Mesenchymal stem cell (in vitro differentiated cells and primary cell): ENCODE results near the gene RPL15.

Experiments
- DNase-seq: peaks from one replicate; pipeline ENCODE4 v3.0.0-alpha.2; 2013
- H2AFZ ChIP-seq: one replicate; pipeline ENCODE4 v1.6.1; 2013; ENCODE audit warnings: low read depth, mild to moderate bottlenecking, control low read depth, inconsistent platforms, low read length, moderate library complexity
- H2AK5ac ChIP-seq: 2 replicates; pipeline ENCODE4 v1.6.1; 2013; ENCODE audit warnings: low read length, moderate library complexity, mild to moderate bottlenecking, inconsistent platforms; ENCODE audit not compliant: severe bottlenecking
- H2BK120ac ChIP-seq: one replicate; pipeline ENCODE4 v1.6.1; 2013; ENCODE audit warnings: low read depth, mild to moderate bottlenecking, inconsistent platforms, low read length, moderate library complexity
- H2BK12ac ChIP-seq, 2 experiments: one replicate each; pipeline ENCODE4 v1.6.1; 2013; ENCODE audit warnings: inconsistent platforms in 2 of 2, low read length in 2 of 2, mild to moderate bottlenecking in 2 of 2, moderate library complexity in 2 of 2, control low read depth in 1 of 2
- H2BK15ac ChIP-seq: one replicate; pipeline ENCODE4 v1.6.1; 2013; ENCODE audit warnings: mild to moderate bottlenecking, low read depth, inconsistent platforms; ENCODE audit not compliant: poor library complexity, severe bottlenecking
- H2BK5ac ChIP-seq: 2 replicates; pipeline ENCODE4 v1.6.1; 2013; ENCODE audit warnings: low read depth, mild to moderate bottlenecking, low read length, control low read depth, inconsistent platforms; ENCODE audit not compliant: poor library complexity, severe bottlenecking
- H3K14ac ChIP-seq, 2 experiments: one replicate each; pipeline ENCODE4 v1.6.1; 2013; ENCODE audit warnings: inconsistent platforms in 2 of 2, low read length in 2 of 2, control low read depth in 1 of 2, mild to moderate bottlenecking in 1 of 2, moderate library complexity in 1 of 2
- H3K18ac ChIP-seq, 2 experiments: one replicate each; pipeline ENCODE4 v1.6.1; 2013; ENCODE audit warnings: inconsistent platforms in 2 of 2, low read length in 2 of 2, control low read depth in 1 of 2, low read depth in 1 of 2, mild to moderate bottlenecking in 1 of 2
- H3K23ac ChIP-seq, 2 experiments: one replicate each; pipeline ENCODE4 v1.6.1; 2013; ENCODE audit warnings: inconsistent platforms in 2 of 2, low read length in 2 of 2, mild to moderate bottlenecking in 2 of 2, moderate library complexity in 2 of 2, control low read depth in 1 of 2
- H3K27ac ChIP-seq: 2 replicates; pipeline ENCODE4 v1.5.1; 2013; ENCODE audit warnings: mild to moderate bottlenecking, moderate library complexity, low read length, control low read depth, inconsistent platforms; ENCODE audit not compliant: poor library complexity, severe bottlenecking
- H3K27me3 ChIP-seq, 2 experiments: 2 replicates each; pipeline versions ENCODE4 v1.6.1 to v1.7.0; 2013; ENCODE audit warnings: low read length in 2 of 2, mild to moderate bottlenecking in 2 of 2, moderate library complexity in 2 of 2, control low read depth in 1 of 2, inconsistent platforms in 1 of 2; ENCODE audit not compliant: control insufficient read depth in 1 of 2, insufficient read depth in 1 of 2
- H3K36me3 ChIP-seq, 2 experiments: 2 replicates each; pipeline versions ENCODE4 v1.6.1 to v1.7.0; 2013; ENCODE audit warnings: low read length in 2 of 2, control low read depth in 1 of 2, inconsistent platforms in 1 of 2, low read depth in 1 of 2, mild to moderate bottlenecking in 1 of 2; ENCODE audit not compliant: insufficient read depth in 2 of 2, control insufficient read depth in 1 of 2
- H3K4ac ChIP-seq, 2 experiments: one replicate each; pipeline ENCODE4 v1.6.1; 2013; ENCODE audit warnings: inconsistent platforms in 2 of 2, low read length in 2 of 2, mild to moderate bottlenecking in 2 of 2, moderate library complexity in 2 of 2, control low read depth in 1 of 2, low read depth in 1 of 2
- H3K4me1 ChIP-seq: 2 replicates; pipeline ENCODE4 v1.6.1; 2013; ENCODE audit warnings: low read depth, low read length, control low read depth; ENCODE audit not compliant: control insufficient read depth, insufficient read depth
- H3K4me2 ChIP-seq: 2 replicates; pipeline ENCODE4 v1.6.1; 2013; ENCODE audit warnings: low read length, mild to moderate bottlenecking, inconsistent platforms; ENCODE audit not compliant: poor library complexity, severe bottlenecking
- H3K4me3 ChIP-seq, 2 experiments: 2 replicates each; pipeline versions ENCODE4 v1.5.1 to v1.7.0; 2013; ENCODE audit warnings: low read length in 2 of 2, mild to moderate bottlenecking in 2 of 2, control low read depth in 1 of 2, low read depth in 1 of 2; ENCODE audit not compliant: insufficient read depth in 1 of 2
- H3K79me1 ChIP-seq: replicated peaks from 2 replicates; pipeline ENCODE4 v1.6.1; 2013; ENCODE audit warnings: mild to moderate bottlenecking, control low read depth, low read length, inconsistent platforms; ENCODE audit not compliant: poor library complexity, severe bottlenecking
- H3K9ac ChIP-seq: 2 replicates; pipeline ENCODE4 v1.7.0; 2013; ENCODE audit warnings: mild to moderate bottlenecking, low read length, moderate library complexity
- H3K9me3 ChIP-seq: 2 replicates; pipeline ENCODE4 v1.7.0; 2013; ENCODE audit warnings: mild to moderate bottlenecking, low read length; ENCODE audit not compliant: control insufficient read depth
- H4K8ac ChIP-seq: one replicate; pipeline ENCODE4 v1.6.1; 2013; ENCODE audit warnings: inconsistent platforms, mild to moderate bottlenecking, low read length, moderate library complexity
- H4K91ac ChIP-seq: one replicate; pipeline ENCODE4 v1.6.1; 2013; ENCODE audit warnings: mild to moderate bottlenecking, low read length, inconsistent platforms
- WGBS: methylation state at CpG from one replicate; pipeline ENCODE4 v1.1.7; 2013; ENCODE audit warnings: mixed read lengths; 5-methylcytosine and 5-hydroxymethylcytosine counted together

Gene RPL15

GRCh38 chr3:23934253-23934652, 17.3 kb downstream of the RPL15 start:
- Histone ChIP-seq H2BK15ac (no peak overlapping the region), H4K91ac (no peak overlapping the region), H4K8ac (no peak overlapping the region), H3K4ac (no peak overlapping the region), H3K4me1 (no peaks in the 10 kb centered on the region), H3K36me3 (no peaks in the 10 kb centered on the region), H3K23ac (no peak overlapping the region), H2BK120ac (no peak overlapping the region), H3K18ac (no peak overlapping the region), H2BK12ac (no peak overlapping the region), H3K27me3 (peaks cover 0 to 8% of the 10 kb centered on the region in 2 experiments), H3K9ac (peak overlapping the region; percentile 28), H3K9me3 (no peaks in the 10 kb centered on the region), H3K14ac (no peak overlapping the region), H3K79me1 (no peaks in the 10 kb centered on the region), H2AFZ (no peak overlapping the region), H2BK5ac (no peak overlapping the region), H2AK5ac (no peak overlapping the region), H3K27ac (no peak overlapping the region), H3K4me2 (no peak overlapping the region), H3K4me3 (no peak overlapping the region)
- DNase-seq: no peak
- 67% methylated on average over 4 of the region's 4 CpGs for WGBS

DNA sequence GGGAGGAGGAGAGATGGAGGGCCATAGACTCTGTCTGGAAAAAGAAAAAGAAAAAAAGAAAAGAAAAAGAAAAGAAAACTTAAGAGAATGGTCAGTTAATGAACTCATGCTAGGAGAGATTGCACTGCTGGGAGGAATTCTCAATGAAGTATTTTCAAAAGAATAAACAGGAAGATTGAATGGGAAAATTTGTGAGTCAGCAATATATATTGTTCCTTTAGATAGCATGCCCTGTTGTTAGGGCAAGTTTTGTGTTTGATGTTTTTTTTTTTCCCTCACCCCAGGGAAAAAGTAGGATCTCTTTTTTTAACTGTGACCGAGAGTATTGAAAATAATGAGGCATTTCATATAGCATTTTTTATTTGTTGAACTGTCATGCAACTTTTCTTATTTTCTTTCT, 20.4 kb downstream of the RPL15 start:
- H2BK120ac ChIP-seq: no peak overlapping the region
- H3K18ac ChIP-seq: no peak overlapping the region
- no peak overlapping the region for H3K4ac ChIP-seq
- WGBS: no CpG with 5 or more reads among the region's 1 CpG
- no peaks in the 10 kb centered on the region for H3K9me3 ChIP-seq
- H2BK5ac ChIP-seq: no peak overlapping the region
- H3K14ac ChIP-seq: no peak overlapping the region
- H3K4me2 ChIP-seq: no peak overlapping the region
- no peak overlapping the region for H2AFZ ChIP-seq
- H4K91ac ChIP-seq: no peak overlapping the region
- no peak overlapping the region for H3K4me3 ChIP-seq
- no peak overlapping the region for H3K23ac ChIP-seq
- no peaks in the 10 kb centered on the region for H3K36me3 ChIP-seq
- no peak overlapping the region for H2BK15ac ChIP-seq
- DNase-seq: no peak
- no peak overlapping the region for H2AK5ac ChIP-seq
- H4K8ac ChIP-seq: no peak overlapping the region
- H3K27me3 ChIP-seq: peaks cover 0 to 4% of the 10 kb centered on the region in 2 experiments
- H3K9ac ChIP-seq: no peak overlapping the region
- no peak overlapping the region for H2BK12ac ChIP-seq
- H3K27ac ChIP-seq: no peak overlapping the region
- H3K79me1 ChIP-seq: no peaks in the 10 kb centered on the region
- H3K4me1 ChIP-seq: no peaks in the 10 kb centered on the region

DNA sequence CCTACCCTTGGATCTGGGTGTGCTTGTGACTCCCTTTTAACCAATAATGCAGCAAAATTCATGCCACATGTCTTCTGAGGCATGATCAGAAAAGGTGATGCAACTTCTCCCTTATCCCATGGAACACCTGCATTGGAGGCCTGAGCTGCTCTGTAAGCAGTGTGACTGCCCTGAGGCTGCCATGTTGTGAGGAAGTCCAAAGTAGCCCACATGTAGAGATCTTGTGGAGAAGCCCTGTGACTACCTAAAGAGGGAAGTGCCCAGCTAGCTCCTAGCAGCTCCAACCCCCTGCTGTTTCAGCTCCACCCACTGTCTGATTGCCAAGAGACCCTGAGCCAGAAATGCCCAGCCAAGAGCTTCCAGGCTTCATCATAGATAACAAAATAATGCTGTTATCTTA, 21.8 kb downstream of the RPL15 start:
- H4K8ac ChIP-seq: no peak overlapping the region
- H3K9ac ChIP-seq: no peak overlapping the region
- no peak overlapping the region for H2AK5ac ChIP-seq
- H3K23ac ChIP-seq: no peak overlapping the region
- H2AFZ ChIP-seq: no peak overlapping the region
- H3K27ac ChIP-seq: no peak overlapping the region
- H4K91ac ChIP-seq: no peak overlapping the region
- H3K18ac ChIP-seq: no peak overlapping the region
- no peak overlapping the region for H2BK12ac ChIP-seq
- no peak overlapping the region for H3K4ac ChIP-seq
- H3K9me3 ChIP-seq: no peaks in the 10 kb centered on the region
- no peaks in the 10 kb centered on the region for H3K27me3 ChIP-seq
- H3K4me1 ChIP-seq: no peaks in the 10 kb centered on the region
- no peak overlapping the region for H2BK120ac ChIP-seq
- H2BK15ac ChIP-seq: no peak overlapping the region
- H3K4me3 ChIP-seq: no peak overlapping the region
- H3K36me3 ChIP-seq: no peaks in the 10 kb centered on the region
- no peak overlapping the region for H3K14ac ChIP-seq
- H2BK5ac ChIP-seq: no peak overlapping the region
- no peaks in the 10 kb centered on the region for H3K79me1 ChIP-seq
- no peak for DNase-seq
- H3K4me2 ChIP-seq: no peak overlapping the region

GRCh38 chr3:23940775-23941174, 23.8 kb downstream of the RPL15 start:
- H3K79me1 ChIP-seq: no peaks in the 10 kb centered on the region
- H3K4me1 ChIP-seq: no peaks in the 10 kb centered on the region
- H2AK5ac ChIP-seq: no peak overlapping the region
- no peak overlapping the region for H2BK12ac ChIP-seq
- no peak overlapping the region for H4K91ac ChIP-seq
- H4K8ac ChIP-seq: no peak overlapping the region
- no peak overlapping the region for H3K9ac ChIP-seq
- H2BK15ac ChIP-seq: no peak overlapping the region
- no peak for DNase-seq
- H3K14ac ChIP-seq: no peak overlapping the region
- H3K4ac ChIP-seq: no peak overlapping the region
- H3K36me3 ChIP-seq: no peaks in the 10 kb centered on the region
- no peaks in the 10 kb centered on the region for H3K27me3 ChIP-seq
- no peak overlapping the region for H2BK120ac ChIP-seq
- H3K23ac ChIP-seq: no peak overlapping the region
- WGBS: 76% methylated on average over 4 of the region's 5 CpGs
- no peak overlapping the region for H3K27ac ChIP-seq
- no peak overlapping the region for H2BK5ac ChIP-seq
- H2AFZ ChIP-seq: no peak overlapping the region
- H3K4me2 ChIP-seq: no peak overlapping the region
- H3K18ac ChIP-seq: no peak overlapping the region
- H3K4me3 ChIP-seq: no peak overlapping the region
- H3K9me3 ChIP-seq: no peaks in the 10 kb centered on the region
